ENCODE data around the gene ERBB4. TPM values are rescaled to one million over a fixed set of nuclear protein-coding genes. Genes with fewer than 3 reads are reported as not detected.
"Not testable (repeated sequence)": the region's sequence is repeated elsewhere in the genome, so short reads cannot be mapped to it uniquely, and the experiment has no call there.

ERBB4 gene
- total RNA-seq, 4 donors from 2014 or later: 1.6 to 5.7 (median 3.5) TPM

- Histone ChIP-seq H3K4me3 (no peak overlapping the region), H3K9me3 (no peaks in the 10 kb centered on the region), H3K27me3 (no peaks in the 10 kb centered on the region), H3K36me3 (no peaks in the 10 kb centered on the region), H3K27ac (no peak overlapping the region), H3K4me1 (no peaks in the 10 kb centered on the region)
- no peak for TF ChIP-seq POLR2A (IDR thresholded peaks at IDR 0.05)
- TF ChIP-seq CTCF (IDR thresholded peaks at IDR 0.05 in 4 of 5, conservative IDR thresholded peaks at IDR 0.05 in 1 of 5): no peak
- intact Hi-C loops (cut with DNase I; ENCODE audit: low total_unique reads) (no loop called here), in situ Hi-C loops (cut with MboI; ENCODE audit: low sequenced_read_pairs in 4 of 4) (no loop called here)
- DNase-seq: no peak
- ATAC-seq: no peak
Measured at GRCh38 chr2:212022966-212023365, 515.6 kb downstream of the ERBB4 start.

DNA sequence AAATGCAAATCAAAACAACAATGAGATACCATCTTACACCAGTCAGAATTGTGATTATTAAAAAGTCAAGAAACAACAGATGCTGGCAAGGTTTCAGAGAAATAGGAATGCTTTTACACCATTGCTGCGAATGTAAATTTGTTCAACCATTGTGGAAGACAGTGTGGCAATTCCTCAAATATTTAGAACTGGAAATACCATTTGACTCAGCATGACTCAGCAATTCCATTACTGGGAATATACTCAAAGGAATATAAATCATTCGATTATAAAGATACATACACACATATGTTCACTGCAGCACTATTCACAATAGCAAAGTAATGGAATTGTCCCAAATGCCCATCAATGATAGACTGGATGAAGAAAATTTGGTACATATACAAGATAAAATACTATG lies 516.7 kb downstream of the ERBB4 start:
- ATAC-seq: no peak
- no peak for DNase-seq
- intact Hi-C loops (cut with DNase I; ENCODE audit: low total_unique reads): no loop called here
- Histone ChIP-seq H3K9me3 (no peaks in the 10 kb centered on the region), H3K27ac (no peak overlapping the region), H3K4me1 (no peaks in the 10 kb centered on the region), H3K36me3 (no peaks in the 10 kb centered on the region), H3K4me3 (no peak overlapping the region), H3K27me3 (no peaks in the 10 kb centered on the region)
- TF ChIP-seq CTCF (IDR thresholded peaks at IDR 0.05 in 4 of 5, conservative IDR thresholded peaks at IDR 0.05 in 1 of 5) (no peak), POLR2A (IDR thresholded peaks at IDR 0.05) (no peak)
- in situ Hi-C loops (cut with MboI; ENCODE audit: low sequenced_read_pairs in 4 of 4): no loop called here

DNA sequence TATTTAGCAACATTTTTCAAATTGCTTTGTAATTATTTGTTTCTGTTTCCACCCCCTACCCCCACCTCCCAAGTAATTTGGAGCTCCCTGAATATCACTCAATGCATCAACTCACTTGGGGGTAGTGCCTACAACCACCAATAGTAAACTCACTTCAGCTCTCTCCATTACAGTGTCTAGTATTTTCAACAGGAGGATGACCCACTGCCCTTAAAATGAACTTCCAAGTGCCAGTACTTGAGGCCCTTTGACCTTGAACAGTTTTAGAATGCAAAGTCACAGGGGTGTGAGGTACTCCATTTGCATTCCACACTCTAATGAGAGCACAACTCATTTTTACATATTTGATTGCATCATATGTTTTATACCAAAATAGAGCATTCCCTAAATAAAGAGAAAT lies 523.0 kb downstream of the ERBB4 start:
- no peak for ATAC-seq
- intact Hi-C loops (cut with DNase I; ENCODE audit: low total_unique reads) (no loop called here), in situ Hi-C loops (cut with MboI; ENCODE audit: low sequenced_read_pairs in 4 of 4) (no loop called here)
- H3K9me3 ChIP-seq: no peaks in the 10 kb centered on the region
- H3K4me1 ChIP-seq: no peaks in the 10 kb centered on the region
- H3K36me3 ChIP-seq: no peaks in the 10 kb centered on the region
- TF ChIP-seq CTCF (IDR thresholded peaks at IDR 0.05 in 4 of 5, conservative IDR thresholded peaks at IDR 0.05 in 1 of 5): no peak
- no peak for TF ChIP-seq POLR2A (IDR thresholded peaks at IDR 0.05)
- no peak for DNase-seq
- H3K27ac ChIP-seq: no peak overlapping the region
- H3K27me3 ChIP-seq: no peaks in the 10 kb centered on the region
- H3K4me3 ChIP-seq: no peak overlapping the region

DNA sequence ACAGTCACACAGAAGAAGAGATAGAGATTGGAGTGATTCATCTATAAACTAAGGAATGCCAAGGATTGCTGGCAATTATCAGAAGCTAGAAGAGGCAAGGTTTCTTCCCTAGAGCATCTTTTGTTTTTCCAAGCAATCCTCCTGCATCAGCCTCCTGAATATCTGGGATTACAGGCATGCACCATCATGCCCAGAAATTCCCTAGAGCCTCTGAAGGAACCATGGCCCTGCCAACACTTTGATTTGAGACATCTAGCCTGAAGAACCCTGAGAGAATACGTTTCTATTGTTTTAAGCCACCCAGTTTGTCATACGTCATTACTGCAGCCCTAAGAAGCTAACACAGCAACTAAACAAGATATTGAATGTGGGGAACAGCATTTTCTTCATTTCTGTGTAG lies 525.0 kb downstream of the ERBB4 start:
- H3K36me3 ChIP-seq: no peaks in the 10 kb centered on the region
- H3K27ac ChIP-seq: no peak overlapping the region
- no peak for ATAC-seq
- DNase-seq: no peak
- H3K9me3 ChIP-seq: no peaks in the 10 kb centered on the region
- TF ChIP-seq CTCF (IDR thresholded peaks at IDR 0.05 in 4 of 5, conservative IDR thresholded peaks at IDR 0.05 in 1 of 5) (no peak), POLR2A (IDR thresholded peaks at IDR 0.05) (no peak)
- in situ Hi-C loops (cut with MboI; ENCODE audit: low sequenced_read_pairs in 4 of 4) (no loop called here), intact Hi-C loops (cut with DNase I; ENCODE audit: low total_unique reads) (no loop called here)
- H3K4me1 ChIP-seq: no peaks in the 10 kb centered on the region
- H3K4me3 ChIP-seq: no peak overlapping the region
- H3K27me3 ChIP-seq: no peaks in the 10 kb centered on the region

DNA sequence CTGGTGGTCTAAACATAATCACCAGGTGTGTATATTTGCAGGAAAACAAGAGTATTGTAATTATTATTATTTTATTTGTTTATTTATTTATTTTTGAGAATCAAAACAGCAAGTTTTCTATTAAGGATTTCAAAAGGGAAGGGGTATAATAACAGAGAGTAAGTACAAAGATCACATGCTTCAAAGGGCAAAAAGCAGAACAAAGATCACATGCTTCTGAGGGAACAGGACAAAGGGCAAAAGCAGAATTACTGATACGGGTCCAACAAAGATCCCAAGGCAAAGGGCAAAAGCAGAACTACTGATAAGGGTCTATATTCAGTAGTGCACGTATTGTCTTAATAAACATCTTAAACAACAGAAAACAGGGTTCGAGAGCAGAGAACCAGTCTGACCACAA lies 528.3 kb downstream of the ERBB4 start:
- H3K27ac ChIP-seq; H3K4me1 ChIP-seq; DNase-seq; H3K9me3 ChIP-seq; ATAC-seq; in situ Hi-C loops (cut with MboI; ENCODE audit: low sequenced_read_pairs in 4 of 4); H3K36me3 ChIP-seq; H3K27me3 ChIP-seq; H3K4me3 ChIP-seq; intact Hi-C loops (cut with DNase I; ENCODE audit: low total_unique reads): not testable (repeated sequence)

Measured in gastrocnemius medialis (tissue), 4 donors.